Vagina (tissue), 2 donors: ENCODE data around the gene MYO15B.

Experiments
- CTCF ChIP-seq, 3 experiments: fragments of 450-650 bp in 2 of 3; fragments of 200-600 bp in 1 of 3; sonication (generic) in 1 of 3; IDR thresholded peaks; one replicate each; pipeline ENCODE4 v1.5.1; 2017 to 2019; ENCODE audit warnings: antibody characterized with exemption in 3 of 3, mild to moderate bottlenecking in 2 of 3, moderate library complexity in 2 of 3
- POLR2A ChIP-seq, 2 donors: fragments of 450-650 bp; IDR thresholded peaks; one replicate each; pipeline ENCODE4 v1.6.1; 2017; ENCODE audit warnings: antibody characterized with exemption in 2 of 2, mild to moderate bottlenecking in 2 of 2, moderate library complexity in 2 of 2
- POLR2AphosphoS5 ChIP-seq, 2 donors: sonication (generic); formaldehyde crosslinking; IDR thresholded peaks; one replicate each; pipeline ENCODE4 v1.9.0; 2017; ENCODE audit warnings: antibody characterized with exemption in 2 of 2, mild to moderate bottlenecking in 2 of 2, low read depth in 1 of 2; ENCODE audit not compliant: insufficient read depth in 1 of 2

- TF ChIP-seq POLR2A (IDR thresholded peaks at IDR 0.05): no peak
- no peak for TF ChIP-seq POLR2AphosphoS5 (IDR thresholded peaks at IDR 0.05; ENCODE audit: insufficient read depth in 1 of 2, low read depth in 1 of 2)
- no peak for TF ChIP-seq CTCF (IDR thresholded peaks at IDR 0.05)
Observed at GRCh38 chr17:75571885-75572215, 15.8 kb upstream of the MYO15B start.
